ENCODE results near the gene PRKCZ.

PRKCZ gene

DNA sequence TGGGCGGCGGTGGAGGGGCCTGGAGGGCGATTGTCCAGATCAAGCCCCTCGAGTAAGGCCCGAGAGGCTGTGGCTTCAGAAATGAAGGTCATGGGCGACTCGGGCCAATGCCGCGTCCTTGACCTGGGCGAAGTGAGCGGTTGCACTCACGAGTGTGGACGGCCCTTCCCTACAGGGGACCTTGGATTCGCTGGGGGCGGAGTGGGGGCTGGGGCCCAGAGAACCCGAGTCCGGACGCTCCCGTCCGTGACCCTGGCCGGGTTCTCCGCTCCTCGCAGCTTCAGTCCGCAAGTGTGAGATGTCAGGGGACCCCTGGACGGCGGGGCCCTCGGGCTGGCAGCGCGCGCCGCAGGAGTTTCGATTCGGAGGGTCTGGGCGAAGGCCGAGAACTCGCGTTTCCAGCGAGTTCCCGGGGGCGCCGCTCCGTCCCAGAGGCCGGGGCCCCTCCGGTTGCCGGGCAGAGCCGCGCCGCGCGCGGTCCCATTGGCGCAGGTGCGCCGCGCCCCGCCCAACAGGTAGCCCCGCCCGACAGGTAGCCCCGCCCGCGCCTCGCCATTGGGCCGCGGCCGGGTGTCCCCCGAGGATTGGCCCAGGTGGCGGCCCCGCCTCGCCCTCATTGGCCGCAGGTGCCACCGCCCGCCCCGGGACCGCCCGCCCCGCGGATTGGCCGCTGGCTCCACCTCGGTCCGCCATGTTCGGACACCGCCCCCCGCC lies at the start of gene PRKCZ:
Gene PRKCZ (plus strand): TSS at position 694 of the 714 bp plus-strand sequence. CDS start 220 bp downstream, outside the sequence.
- Mint-ChIP-seq H3K36me3 (ENCODE audit: low read depth) (no peaks in the 10 kb centered on the region), H3K9me3 (no peaks in the 10 kb centered on the region), H3K27me3 (ENCODE audit: low read depth) (peaks cover 80% of the 10 kb centered on the region), H3K27ac (peak within 1 kb of the TSS in 2 of 3 experiments; percentile 80 to 83), H3K4me3 (peak within 1 kb of the TSS; percentile 80 to 81 (median 81)), H3K4me1 (peaks cover 9% of the 10 kb centered on the region)
- TF ChIP-seq, protein P1, sequence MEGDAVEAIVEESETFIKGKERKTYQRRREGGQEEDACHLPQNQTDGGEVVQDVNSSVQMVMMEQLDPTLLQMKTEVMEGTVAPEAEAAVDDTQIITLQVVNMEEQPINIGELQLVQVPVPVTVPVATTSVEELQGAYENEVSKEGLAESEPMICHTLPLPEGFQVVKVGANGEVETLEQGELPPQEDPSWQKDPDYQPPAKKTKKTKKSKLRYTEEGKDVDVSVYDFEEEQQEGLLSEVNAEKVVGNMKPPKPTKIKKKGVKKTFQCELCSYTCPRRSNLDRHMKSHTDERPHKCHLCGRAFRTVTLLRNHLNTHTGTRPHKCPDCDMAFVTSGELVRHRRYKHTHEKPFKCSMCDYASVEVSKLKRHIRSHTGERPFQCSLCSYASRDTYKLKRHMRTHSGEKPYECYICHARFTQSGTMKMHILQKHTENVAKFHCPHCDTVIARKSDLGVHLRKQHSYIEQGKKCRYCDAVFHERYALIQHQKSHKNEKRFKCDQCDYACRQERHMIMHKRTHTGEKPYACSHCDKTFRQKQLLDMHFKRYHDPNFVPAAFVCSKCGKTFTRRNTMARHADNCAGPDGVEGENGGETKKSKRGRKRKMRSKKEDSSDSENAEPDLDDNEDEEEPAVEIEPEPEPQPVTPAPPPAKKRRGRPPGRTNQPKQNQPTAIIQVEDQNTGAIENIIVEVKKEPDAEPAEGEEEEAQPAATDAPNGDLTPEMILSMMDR (IDR thresholded peaks at IDR 0.05; ENCODE audit: unreplicated experiment in 3 of 3) = peak in 1 of 3 experiments; percentile 4

DNA sequence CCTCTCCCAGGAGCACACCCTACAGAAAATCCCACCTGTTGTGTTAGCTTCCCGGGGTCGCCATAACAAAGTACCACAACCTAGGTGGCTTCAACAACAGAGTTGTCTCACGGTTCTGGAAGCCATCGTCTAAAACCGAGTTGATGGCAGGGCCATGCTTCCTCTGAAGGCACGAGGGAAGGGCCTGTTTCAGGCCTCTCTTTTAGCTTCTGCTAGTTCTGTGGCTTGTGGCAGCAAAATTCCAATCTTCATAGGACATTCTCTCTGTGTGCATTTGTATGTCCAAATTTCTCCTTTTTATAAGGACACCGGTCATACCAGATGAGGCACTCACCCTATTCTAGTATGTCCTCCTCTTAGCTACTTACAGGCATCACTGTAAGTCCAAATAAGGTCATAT lies 49.8 kb upstream of the PRKCZ start:
- no peak overlapping the region for H3K4me3 Mint-ChIP-seq
- peaks cover 24% of the 10 kb centered on the region for H3K27me3 Mint-ChIP-seq (ENCODE audit: low read depth)
- TF ChIP-seq, protein P1 (IDR thresholded peaks at IDR 0.05; ENCODE audit: unreplicated experiment in 3 of 3) = no peak
- H3K9me3 Mint-ChIP-seq = no peaks in the 10 kb centered on the region
- H3K36me3 Mint-ChIP-seq (ENCODE audit: low read depth) = no peaks in the 10 kb centered on the region
- H3K4me1 Mint-ChIP-seq = no peaks in the 10 kb centered on the region
- no peak overlapping the region for H3K27ac Mint-ChIP-seq

DNA sequence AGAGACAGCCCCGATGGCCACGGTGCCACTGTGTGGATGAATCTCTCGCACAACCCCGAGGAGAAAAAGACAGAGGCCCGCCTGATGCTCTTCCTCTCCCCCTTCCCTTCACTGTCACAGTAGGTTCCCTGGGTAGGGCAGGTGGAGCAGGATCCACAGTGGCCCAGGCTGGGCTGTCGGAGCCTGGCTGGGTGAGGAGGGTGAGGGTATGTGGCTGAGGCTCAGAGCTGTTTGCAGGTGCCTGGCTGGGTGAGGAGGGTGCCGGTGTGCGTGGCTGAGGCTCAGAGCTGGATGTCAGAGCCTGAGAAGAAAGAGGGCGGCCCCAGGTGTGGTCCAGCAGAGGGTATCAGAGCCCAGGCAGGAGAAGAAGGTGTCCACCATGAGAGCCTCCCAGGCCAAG lies 49.4 kb upstream of the PRKCZ start:
- peaks cover 27% of the 10 kb centered on the region for H3K27me3 Mint-ChIP-seq (ENCODE audit: low read depth)
- TF ChIP-seq, protein P1 (IDR thresholded peaks at IDR 0.05; ENCODE audit: unreplicated experiment in 3 of 3) = no peak
- H3K27ac Mint-ChIP-seq = no peak overlapping the region
- H3K4me3 Mint-ChIP-seq = no peak overlapping the region
- H3K36me3 Mint-ChIP-seq (ENCODE audit: low read depth) = no peaks in the 10 kb centered on the region
- no peaks in the 10 kb centered on the region for H3K9me3 Mint-ChIP-seq
- no peaks in the 10 kb centered on the region for H3K4me1 Mint-ChIP-seq

DNA sequence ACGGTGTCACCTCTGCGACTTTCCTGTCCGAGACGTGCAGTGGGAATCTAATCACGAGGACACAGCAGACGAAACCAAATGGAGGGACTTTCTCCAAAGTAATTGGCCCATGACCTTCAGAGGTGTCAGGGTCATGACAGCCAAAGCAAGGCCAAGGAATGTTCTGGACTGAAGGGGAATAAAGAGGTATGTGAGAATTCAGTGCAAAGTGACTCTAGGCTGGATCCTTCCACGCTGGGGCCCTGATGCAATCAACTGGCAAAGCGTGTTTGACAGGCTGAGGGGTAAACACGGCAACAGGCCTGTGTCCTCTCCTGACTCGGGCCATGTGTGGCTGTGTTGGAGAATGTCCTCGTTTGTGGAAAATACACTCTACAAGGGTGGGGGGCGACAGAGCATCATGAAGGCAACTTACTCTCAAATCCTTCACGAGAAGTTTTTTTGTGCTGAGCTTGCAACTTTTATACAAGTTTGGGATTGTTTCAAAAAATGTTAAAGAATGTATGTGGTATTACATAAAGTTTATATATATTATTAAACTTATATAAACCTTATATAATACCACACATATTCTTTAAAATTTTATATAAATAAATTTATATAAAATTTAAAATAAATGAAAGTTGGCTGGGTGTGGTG lies 48.3 kb upstream of the PRKCZ start:
- H3K27me3 Mint-ChIP-seq (ENCODE audit: low read depth) = peaks cover 35% of the 10 kb centered on the region
- no peak overlapping the region for H3K4me3 Mint-ChIP-seq
- TF ChIP-seq, protein P1 (IDR thresholded peaks at IDR 0.05; ENCODE audit: unreplicated experiment in 3 of 3) = no peak
- no peaks in the 10 kb centered on the region for H3K4me1 Mint-ChIP-seq
- no peak overlapping the region for H3K27ac Mint-ChIP-seq
- no peaks in the 10 kb centered on the region for H3K9me3 Mint-ChIP-seq
- no peaks in the 10 kb centered on the region for H3K36me3 Mint-ChIP-seq (ENCODE audit: low read depth)

DNA sequence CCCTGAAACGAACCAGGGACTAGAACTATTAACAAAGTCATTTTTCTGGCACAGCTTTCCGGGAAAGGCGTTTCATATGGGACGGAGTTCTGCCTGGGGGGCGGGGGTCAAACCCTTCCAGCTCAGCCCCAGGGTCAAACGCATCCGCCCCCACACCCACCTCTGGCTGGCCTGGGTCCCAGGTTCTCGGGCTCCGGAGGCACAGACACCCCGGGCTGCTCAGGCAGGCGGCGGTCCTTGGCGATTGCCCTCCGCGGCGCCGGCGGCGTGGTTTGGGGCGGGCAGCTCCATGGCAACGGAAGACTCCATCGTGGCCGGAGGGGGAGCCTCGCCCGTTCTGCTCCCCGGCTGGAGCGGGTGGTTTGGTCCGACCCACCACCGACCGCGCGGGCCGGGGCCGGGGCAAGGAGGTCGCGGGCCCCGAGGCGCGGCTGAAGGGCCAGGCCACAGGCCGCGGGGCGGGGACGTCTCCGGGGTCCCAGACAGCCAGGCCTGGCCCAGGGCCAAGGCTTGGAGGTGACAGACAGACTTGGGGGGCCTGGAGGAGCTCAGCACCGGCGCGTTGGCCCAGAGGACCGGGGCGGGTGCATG lies 46.6 kb upstream of the PRKCZ start, which contains the start of gene CFAP74:
Gene CFAP74 (minus strand): TSS at position 246 of the 591 bp plus-strand sequence. CDS start 12,830 bp downstream, outside the sequence.
- H3K27ac Mint-ChIP-seq = no peak within 1 kb of the TSS
- H3K27me3 Mint-ChIP-seq (ENCODE audit: low read depth) = peaks cover 41% of the 10 kb centered on the region
- TF ChIP-seq, protein P1 (IDR thresholded peaks at IDR 0.05; ENCODE audit: unreplicated experiment in 3 of 3) = no peak
- no peaks in the 10 kb centered on the region for H3K36me3 Mint-ChIP-seq (ENCODE audit: low read depth)
- H3K4me3 Mint-ChIP-seq = peak within 1 kb of the TSS in 2 of 3 experiments; percentile 55 to 67
- H3K9me3 Mint-ChIP-seq = no peaks in the 10 kb centered on the region
- no peaks in the 10 kb centered on the region for H3K4me1 Mint-ChIP-seq
